SK-N-SH treated with all-trans-retinoic acid at 6 μM for 48 hours (cell line): Measurements from ENCODE around the gene SCAMP1.
"Not testable (repeated sequence)": the region's sequence is repeated elsewhere in the genome, so short reads cannot be mapped to it uniquely, and the experiment has no call there.

Source experiments
- ATAC-seq: fragments of 200-7000 bp; cut with Tn5 transposase; 3 replicates; pipeline ENCODE4 v1.9.1; 2020; ENCODE audit warnings: mild to moderate bottlenecking, moderate library complexity
- ARNTL ChIP-seq: fragments of 450-650 bp; formaldehyde crosslinking; IDR thresholded peaks from 2 replicates; pipeline ENCODE4 v1.5.0; 2020; ENCODE audit warnings: low read depth, mild to moderate bottlenecking, moderate library complexity, borderline replicate concordance
- ESRRG ChIP-seq: fragments of 250-450 bp; sonication (Bioruptor Pico); IDR thresholded peaks from 2 replicates; pipeline ENCODE4 v1.6.1; 2021; ENCODE audit warnings: mild to moderate bottlenecking
- GLIS3 ChIP-seq: fragments of 250-450 bp; sonication (Bioruptor Pico); IDR thresholded peaks from 2 replicates; pipeline ENCODE4 v1.5.0; 2020; ENCODE audit warnings: mild to moderate bottlenecking, moderate library complexity
- ISL1 ChIP-seq: fragments of 250-450 bp; sonication (Bioruptor Pico); IDR thresholded peaks from 2 replicates; pipeline ENCODE4 v2.1.2; 2022; ENCODE audit warnings: mild to moderate bottlenecking, moderate library complexity
- OSR1 ChIP-seq: fragments of 250-450 bp; sonication (Bioruptor Pico); IDR thresholded peaks from 2 replicates; pipeline ENCODE4 v1.8.0; 2022; ENCODE audit warnings: moderate library complexity, mild to moderate bottlenecking, inconsistent platforms
- PATZ1 ChIP-seq: fragments of 250-450 bp; sonication (Bioruptor Pico); IDR thresholded peaks from 2 replicates; pipeline ENCODE4 v1.8.0; 2020; ENCODE audit warnings: mild to moderate bottlenecking, moderate library complexity, borderline replicate concordance
- POU6F1 ChIP-seq: fragments of 250-450 bp; sonication (Bioruptor Pico); IDR thresholded peaks from 2 replicates; pipeline ENCODE4 v1.8.0; 2021; ENCODE audit warnings: low read depth, mild to moderate bottlenecking, moderate library complexity, borderline replicate concordance
- PPARA ChIP-seq: fragments of 250-450 bp; sonication (Bioruptor Pico); IDR thresholded peaks from 2 replicates; pipeline ENCODE4 v1.5.0; 2020; ENCODE audit warnings: mild to moderate bottlenecking, borderline replicate concordance
- SNAI2 ChIP-seq: fragments of 250-450 bp; sonication (Bioruptor Pico); IDR thresholded peaks from 2 replicates; pipeline ENCODE4 v1.5.0; 2020; ENCODE audit warnings: mild to moderate bottlenecking, moderate library complexity
- TCF4 ChIP-seq: fragments of 250-450 bp; sonication (Bioruptor Pico); IDR thresholded peaks from 2 replicates; pipeline ENCODE4 v1.8.0; 2021; ENCODE audit warnings: mild to moderate bottlenecking, moderate library complexity, borderline replicate concordance
- TOX ChIP-seq: fragments of 250-450 bp; sonication (Bioruptor Pico); IDR thresholded peaks from 2 replicates; pipeline ENCODE4 v1.8.0; 2021; ENCODE audit warnings: mild to moderate bottlenecking, moderate library complexity, borderline replicate concordance
- TSHZ2 ChIP-seq: fragments of 250-450 bp; sonication (Bioruptor Pico); IDR thresholded peaks from 2 replicates; pipeline ENCODE4 v1.5.0; 2020; ENCODE audit warnings: mild to moderate bottlenecking, moderate library complexity

SCAMP1 gene

GRCh38 chr5:78376315-78376714, 15.9 kb downstream of the SCAMP1 start:
- TF ChIP-seq TCF4 (no peak), POU6F1 (CRISPR knock-in tag) (no peak), ISL1 (CRISPR knock-in tag) (no peak), TSHZ2 (CRISPR knock-in tag) (no peak), PATZ1 (CRISPR knock-in tag) (no peak), ARNTL (CRISPR knock-in tag) (no peak), TOX (CRISPR knock-in tag) (no peak)
- ATAC-seq: no peak

GRCh38 chr5:78377056-78377717, 16.8 kb downstream of the SCAMP1 start:
- ATAC-seq: no peak
- TF ChIP-seq PATZ1 (CRISPR knock-in tag): no peak
- no peak for TF ChIP-seq OSR1 (CRISPR knock-in tag)
- no peak for TF ChIP-seq SNAI2

GRCh38 chr5:78377718-78378105, 17.3 kb downstream of the SCAMP1 start:
- TF ChIP-seq ARNTL (CRISPR knock-in tag) (no peak), TCF4 (no peak), PPARA (no peak), GLIS3 (no peak)
- no peak for ATAC-seq

- no peak for TF ChIP-seq ESRRG (CRISPR knock-in tag)
- TF ChIP-seq ISL1 (CRISPR knock-in tag): no peak
- TF ChIP-seq TSHZ2 (CRISPR knock-in tag): no peak
- TF ChIP-seq GLIS3: no peak
Observed at GRCh38 chr5:78387468-78388153, 27.2 kb downstream of the SCAMP1 start.

GRCh38 chr5:78391357-78391756, 30.9 kb downstream of the SCAMP1 start:
- ATAC-seq: not testable (repeated sequence)

More at GRCh38 chr5:78387468-78388153, 27.2 kb downstream of the SCAMP1 start:
- ATAC-seq: no peak
